Measurements from ENCODE around the gene YTHDC1. TPM values are rescaled to one million over a fixed set of nuclear protein-coding genes. Genes with fewer than 3 reads are reported as not detected.
A peak's percentile ranks its signal among the peaks of the same experiment; 100 is the strongest.

Gene YTHDC1
- polyA plus RNA-seq, 1 experiment: 48.0 TPM

DNA sequence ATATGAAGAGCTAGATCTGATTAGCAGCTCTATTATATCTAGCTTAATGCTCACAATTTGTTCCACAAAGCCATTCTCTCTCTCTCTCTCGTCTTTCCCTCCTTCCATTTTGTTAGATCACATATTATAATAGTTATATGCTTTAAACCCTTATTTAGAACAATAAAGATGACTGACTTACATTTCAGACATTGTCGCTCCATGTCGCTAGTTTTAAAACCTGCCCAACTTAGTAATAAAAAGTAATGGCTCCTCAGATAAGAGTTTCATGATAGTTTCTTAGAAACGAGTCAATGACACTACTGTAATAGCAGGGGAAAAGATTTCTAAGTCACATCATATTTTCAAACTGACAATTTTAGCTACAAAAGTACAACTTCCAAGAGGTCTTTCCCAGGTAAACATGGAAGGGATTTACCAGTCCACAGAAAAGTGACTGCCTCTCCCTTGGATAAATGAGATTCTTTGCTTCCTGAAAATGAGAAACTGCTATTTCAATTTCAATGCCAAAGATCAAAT, 38.5 kb upstream of the YTHDC1 start:
- H3K27me3 ChIP-seq (ENCODE audit: control insufficient read depth, insufficient read depth, low read length): no peaks in the 10 kb centered on the region
- no peak for DNase-seq (ENCODE audit: low read depth, low spot score)
- no peaks in the 10 kb centered on the region for H3K9me3 ChIP-seq (ENCODE audit: control insufficient read depth, insufficient read depth, low read length)
- CTCF ChIA-PET: interaction anchor here (2.3 kb wide), 1 partner anchor 12 kb away, joined by 13 read pairs; no protein-coding TSS in a partner anchor
- TF ChIP-seq, protein P1, sequence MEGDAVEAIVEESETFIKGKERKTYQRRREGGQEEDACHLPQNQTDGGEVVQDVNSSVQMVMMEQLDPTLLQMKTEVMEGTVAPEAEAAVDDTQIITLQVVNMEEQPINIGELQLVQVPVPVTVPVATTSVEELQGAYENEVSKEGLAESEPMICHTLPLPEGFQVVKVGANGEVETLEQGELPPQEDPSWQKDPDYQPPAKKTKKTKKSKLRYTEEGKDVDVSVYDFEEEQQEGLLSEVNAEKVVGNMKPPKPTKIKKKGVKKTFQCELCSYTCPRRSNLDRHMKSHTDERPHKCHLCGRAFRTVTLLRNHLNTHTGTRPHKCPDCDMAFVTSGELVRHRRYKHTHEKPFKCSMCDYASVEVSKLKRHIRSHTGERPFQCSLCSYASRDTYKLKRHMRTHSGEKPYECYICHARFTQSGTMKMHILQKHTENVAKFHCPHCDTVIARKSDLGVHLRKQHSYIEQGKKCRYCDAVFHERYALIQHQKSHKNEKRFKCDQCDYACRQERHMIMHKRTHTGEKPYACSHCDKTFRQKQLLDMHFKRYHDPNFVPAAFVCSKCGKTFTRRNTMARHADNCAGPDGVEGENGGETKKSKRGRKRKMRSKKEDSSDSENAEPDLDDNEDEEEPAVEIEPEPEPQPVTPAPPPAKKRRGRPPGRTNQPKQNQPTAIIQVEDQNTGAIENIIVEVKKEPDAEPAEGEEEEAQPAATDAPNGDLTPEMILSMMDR (IDR thresholded peaks at IDR 0.05; ENCODE audit: low read depth, low read length): no peak
- H3K27ac ChIP-seq (ENCODE audit: low read depth, low read length): no peak overlapping the region
- POLR2A ChIA-PET: no interaction called here
- no peak overlapping the region for H3K4me3 ChIP-seq (ENCODE audit: low read depth, low read length)

DNA sequence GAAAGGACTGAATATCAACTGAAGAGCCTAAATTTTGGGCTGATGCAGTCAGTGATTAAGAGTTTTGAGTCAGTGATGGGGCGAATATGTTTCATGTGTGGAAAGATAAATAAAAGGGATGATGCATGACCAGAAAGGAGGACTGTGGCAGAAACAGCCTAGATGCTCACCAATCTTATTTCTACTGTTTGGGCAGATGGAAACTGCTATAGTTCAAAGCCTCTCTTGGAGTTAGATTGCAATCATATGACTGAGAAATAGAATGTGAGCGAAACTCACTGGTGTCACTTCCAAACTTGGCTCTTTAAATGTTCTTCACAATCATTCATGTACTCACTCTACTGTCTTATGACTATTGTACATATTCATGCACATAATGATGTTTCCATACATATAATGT, 35.4 kb upstream of the YTHDC1 start:
- no peak for DNase-seq (ENCODE audit: low read depth, low spot score)
- H3K27ac ChIP-seq (ENCODE audit: low read depth, low read length): no peak overlapping the region
- ChIA-PET CTCF (interaction anchor here (1.4 kb wide), 1 partner anchor 9 kb away, joined by 12 read pairs; no protein-coding TSS in a partner anchor), POLR2A (no interaction called here)
- TF ChIP-seq, protein P1 (IDR thresholded peaks at IDR 0.05; ENCODE audit: low read depth, low read length): no peak
- H3K4me3 ChIP-seq (ENCODE audit: low read depth, low read length): no peak overlapping the region
- no peaks in the 10 kb centered on the region for H3K27me3 ChIP-seq (ENCODE audit: control insufficient read depth, insufficient read depth, low read length)
- no peaks in the 10 kb centered on the region for H3K9me3 ChIP-seq (ENCODE audit: control insufficient read depth, insufficient read depth, low read length)

DNA sequence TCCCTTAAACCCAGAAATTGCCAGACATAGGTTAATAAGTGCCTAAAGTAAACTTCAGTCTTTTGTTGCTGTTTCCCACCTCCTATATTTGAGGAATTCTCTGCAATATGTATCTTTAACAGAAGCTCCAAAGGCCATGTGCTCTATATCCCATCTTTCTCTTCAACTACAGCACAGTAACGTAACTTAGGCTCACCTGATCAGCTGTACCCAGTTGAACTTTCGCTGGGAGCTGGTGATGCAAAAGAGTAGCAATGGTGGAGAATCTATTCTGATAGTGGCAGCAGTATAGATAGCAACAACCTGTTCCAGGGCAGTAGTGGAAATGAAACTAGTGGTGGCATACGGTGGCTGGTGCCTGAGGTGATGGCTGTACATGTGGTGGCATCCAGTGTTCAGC, 33.2 kb upstream of the YTHDC1 start:
- POLR2A ChIA-PET: no interaction called here
- TF ChIP-seq, protein P1 (IDR thresholded peaks at IDR 0.05; ENCODE audit: low read depth, low read length): no peak
- DNase-seq (ENCODE audit: low read depth, low spot score): no peak
- no peaks in the 10 kb centered on the region for H3K9me3 ChIP-seq (ENCODE audit: control insufficient read depth, insufficient read depth, low read length)
- no peaks in the 10 kb centered on the region for H3K27me3 ChIP-seq (ENCODE audit: control insufficient read depth, insufficient read depth, low read length)
- H3K27ac ChIP-seq (ENCODE audit: low read depth, low read length): no peak overlapping the region
- CTCF ChIA-PET: interaction anchor here (0.8 kb wide), 1 partner anchor 110 kb away, joined by 3 read pairs; no protein-coding TSS in a partner anchor
- H3K4me3 ChIP-seq (ENCODE audit: low read depth, low read length): no peak overlapping the region

DNA sequence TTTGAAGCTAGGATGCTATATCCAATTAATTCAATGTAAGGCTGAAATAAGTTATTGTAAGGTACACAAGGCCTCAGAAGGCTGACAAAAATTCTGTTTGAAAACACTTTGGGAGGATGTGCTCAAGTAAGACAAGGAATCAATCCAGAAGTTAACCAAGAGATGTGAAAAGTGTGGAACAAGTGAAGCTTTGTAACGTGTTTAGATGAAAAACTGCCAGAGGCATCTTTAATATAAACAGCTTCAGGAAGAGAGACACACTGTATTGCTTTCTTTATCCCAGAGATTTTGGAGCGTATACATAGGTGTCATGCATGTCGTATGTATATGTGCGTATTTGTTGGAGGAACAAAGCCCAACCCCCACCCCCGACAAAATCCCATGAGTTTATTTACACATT, 28.3 kb upstream of the YTHDC1 start:
- TF ChIP-seq, protein P1 (IDR thresholded peaks at IDR 0.05; ENCODE audit: low read depth, low read length): no peak
- H3K27ac ChIP-seq (ENCODE audit: low read depth, low read length): no peak overlapping the region
- ChIA-PET CTCF (interaction anchor here (0.6 to 5.5 kb wide), 3 partner anchors 17 to 105 kb away, joined by 3 to 130 read pairs (median 4); no protein-coding TSS in a partner anchor), POLR2A (no interaction called here)
- no peak overlapping the region for H3K4me3 ChIP-seq (ENCODE audit: low read depth, low read length)
- no peak for DNase-seq (ENCODE audit: low read depth, low spot score)
- H3K9me3 ChIP-seq (ENCODE audit: control insufficient read depth, insufficient read depth, low read length): no peaks in the 10 kb centered on the region
- no peaks in the 10 kb centered on the region for H3K27me3 ChIP-seq (ENCODE audit: control insufficient read depth, insufficient read depth, low read length)

DNA sequence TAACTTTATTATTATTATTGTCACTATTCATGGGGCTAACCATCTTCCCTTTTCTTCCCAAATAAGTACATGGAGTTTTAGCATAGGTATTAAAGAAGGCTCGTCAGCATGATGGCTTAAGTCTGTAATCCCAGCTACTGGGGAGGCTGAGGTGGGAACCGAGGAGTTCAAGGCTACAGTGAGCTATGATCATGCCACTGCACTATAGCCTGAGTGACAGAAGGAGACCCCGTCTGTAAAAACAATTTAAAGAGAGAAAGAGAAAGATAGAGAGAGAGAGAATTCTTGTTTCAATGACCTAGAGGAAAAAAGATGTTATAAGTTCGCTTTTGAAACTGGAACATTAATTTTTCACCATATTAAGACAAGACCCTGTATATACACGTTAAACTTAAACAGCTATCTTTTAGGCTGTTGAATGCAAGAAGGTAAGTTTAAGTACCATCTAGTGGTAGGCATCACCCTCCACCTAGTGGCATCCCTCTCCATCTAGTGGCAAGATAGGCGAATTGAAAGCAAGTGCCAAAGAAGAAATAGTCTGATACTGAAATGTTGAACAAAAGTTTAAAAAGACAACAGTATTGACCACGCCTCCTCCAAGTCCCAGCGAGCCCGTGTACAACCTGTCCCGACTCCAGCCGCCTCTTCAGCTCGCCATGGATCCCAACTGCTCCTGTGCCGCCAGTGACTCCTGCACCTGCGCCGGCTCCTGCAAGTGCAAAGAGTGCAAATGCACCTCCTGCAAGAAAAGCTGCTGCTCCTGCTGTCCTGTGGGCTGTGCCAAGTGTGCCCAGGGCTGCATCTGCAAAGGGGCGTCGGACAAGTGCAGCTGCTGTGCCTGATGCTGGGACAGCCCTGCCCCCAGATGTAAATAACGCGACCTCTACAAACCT, 26.0 kb upstream of the YTHDC1 start:
- no peak for DNase-seq (ENCODE audit: low read depth, low spot score)
- POLR2A ChIA-PET: interaction anchor here (0.6 kb wide), 1 partner anchor 67 kb away, joined by 4 read pairs; no protein-coding TSS in a partner anchor
- H3K4me3 ChIP-seq (ENCODE audit: low read depth, low read length): peak overlapping the region; percentile 39
- no peaks in the 10 kb centered on the region for H3K9me3 ChIP-seq (ENCODE audit: control insufficient read depth, insufficient read depth, low read length)
- H3K27ac ChIP-seq (ENCODE audit: low read depth, low read length): no peak overlapping the region
- H3K27me3 ChIP-seq (ENCODE audit: control insufficient read depth, insufficient read depth, low read length): no peaks in the 10 kb centered on the region
- TF ChIP-seq, protein P1 (IDR thresholded peaks at IDR 0.05; ENCODE audit: low read depth, low read length): peak; percentile 95
- CTCF ChIA-PET: interaction anchor here (0.6 to 5.5 kb wide), 46 partner anchors 9 to 629 kb away, joined by 3 to 130 read pairs (median 5); partner anchors contain the start of gene YTHDC1
